Sigmoid colon (tissue), 7 donors: ENCODE results near the gene KLRC4. TPM values are rescaled to one million over a fixed set of nuclear protein-coding genes. Genes with fewer than 3 reads are reported as not detected.

Experiments
- DNase-seq: peaks from one replicate; pipeline ENCODE4 v3.0.0-alpha.2; 2019
- H3K27ac ChIP-seq, 4 donors: fragments of 200-600 bp; sonication (generic); one replicate each; pipeline ENCODE4 v1.5.1; 2016 to 2019; ENCODE audit warnings: mild to moderate bottlenecking in 1 of 4
- H3K27me3 ChIP-seq, 3 donors: fragments of 200-600 bp; sonication (generic); one replicate each; pipeline ENCODE4 v1.5.1; 2019; ENCODE audit warnings: mild to moderate bottlenecking in 1 of 3
- H3K36me3 ChIP-seq, 4 donors: fragments of 200-600 bp; sonication (generic); one replicate each; pipeline ENCODE4 v1.5.1; 2016 to 2019
- H3K4me1 ChIP-seq, 4 donors: fragments of 200-600 bp; sonication (generic); one replicate each; pipeline ENCODE4 v1.5.1; 2017 to 2019
- H3K4me3 ChIP-seq, 4 donors: fragments of 200-600 bp; sonication (generic); one replicate each; pipeline ENCODE4 v1.5.1; 2017 to 2019; ENCODE audit warnings: mild to moderate bottlenecking in 2 of 4, moderate library complexity in 1 of 4
- H3K9me3 ChIP-seq, 4 donors: fragments of 200-600 bp in 3 of 4; sonication (generic) in 3 of 4; one replicate each; pipeline versions ENCODE4 v1.5.1 to v1.6.1; 2013 to 2019
- EP300 ChIP-seq, 4 donors: sonication (generic); formaldehyde crosslinking; IDR thresholded peaks; one replicate each; pipeline ENCODE4 v1.6.1; 2017; ENCODE audit warnings: antibody characterized with exemption in 4 of 4
- POLR2A ChIP-seq, 2 donors: fragments of 450-650 bp; IDR thresholded peaks; one replicate each; pipeline ENCODE4 v1.6.1; 2016; ENCODE audit warnings: antibody characterized with exemption in 2 of 2, mild to moderate bottlenecking in 2 of 2, moderate library complexity in 2 of 2
- POLR2AphosphoS5 ChIP-seq, 4 donors: sonication (generic); formaldehyde crosslinking; IDR thresholded peaks; one replicate each; pipeline ENCODE4 v1.6.1; 2017; ENCODE audit warnings: antibody characterized with exemption in 4 of 4
- WGBS, 2 donors: extraction: QIAGEN DNeasy Blood & Tissue Kit; methylation state at CpG; one replicate each; pipeline ENCODE4 v1.1.7; 2013; 5-methylcytosine and 5-hydroxymethylcytosine counted together
- intact Hi-C: fragments of 100-400 bp; cut with DNase I; formaldehyde crosslinking; loops from one replicate; pipeline ENCODE4 v1.15.1; 2023
- polyA plus RNA-seq, 3 donors: library from polyadenylated mRNA; stranded (reverse); fragments of 200-250 nt; gene quantifications; one replicate each; pipeline ENCODE4 v1.2.3, GENCODE V29; 2013
- total RNA-seq, 4 donors: library from RNA; depleted of rRNA; stranded (reverse); fragments of >200 nt; gene quantifications; one replicate each; pipeline ENCODE4 v1.1.0, GENCODE V29; 2016
- TF ChIP-seq, protein P1 (sequence below), 4 experiments: fragments of 450-650 bp in 3 of 4; fragments of 200-600 bp in 1 of 4; IDR thresholded peaks; one replicate each; pipeline ENCODE4 v1.5.1; 2016 to 2019; ENCODE audit warnings: antibody characterized with exemption in 4 of 4, mild to moderate bottlenecking in 3 of 4, moderate library complexity in 2 of 4
- donor health status: healthy with polysubstance abuse.
- donor health status: Bipolar disorder and iron deficiency.
- donor health status: healthy.

Gene KLRC4
- total and polyA plus RNA-seq, 7 donors = 0.23 to 0.54 TPM; not detected in 5

DNA sequence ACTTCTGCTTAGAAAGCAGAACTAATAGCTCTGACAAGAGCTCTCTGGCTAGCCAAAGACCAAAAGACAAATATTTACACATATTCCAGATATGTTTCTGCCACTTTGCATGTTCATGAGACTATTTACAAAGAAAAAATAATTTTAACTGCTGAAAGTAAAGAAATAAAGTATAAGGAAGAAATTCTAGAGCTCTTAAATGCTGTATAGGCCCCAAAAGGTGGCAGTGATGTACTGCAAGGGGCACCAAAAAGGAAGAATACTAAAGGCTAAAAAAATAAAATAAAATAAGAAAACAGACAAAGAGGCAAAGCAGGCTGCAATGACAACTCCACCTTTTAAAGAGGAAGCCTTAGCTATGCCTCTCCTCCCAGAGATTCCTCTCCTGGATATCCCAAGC, 42.7 kb downstream of the KLRC4 start:
- Histone ChIP-seq H3K4me1 (peaks cover 0 to 35% (median 31%) of the 10 kb centered on the region in 4 donors), H3K9me3 (no peaks in the 10 kb centered on the region), H3K36me3 (no peaks in the 10 kb centered on the region), H3K27me3 (no peaks in the 10 kb centered on the region), H3K27ac (peak overlapping the region; percentile 89 to 94 (median 90)), H3K4me3 (no peak overlapping the region)
- intact Hi-C loops = loop anchor here (10.0 kb wide), 2 partner anchors 358 to 808 kb away; partner anchors contain the start of genes SMIM10L1 and YBX3
- no peak for DNase-seq
- TF ChIP-seq, protein P1, sequence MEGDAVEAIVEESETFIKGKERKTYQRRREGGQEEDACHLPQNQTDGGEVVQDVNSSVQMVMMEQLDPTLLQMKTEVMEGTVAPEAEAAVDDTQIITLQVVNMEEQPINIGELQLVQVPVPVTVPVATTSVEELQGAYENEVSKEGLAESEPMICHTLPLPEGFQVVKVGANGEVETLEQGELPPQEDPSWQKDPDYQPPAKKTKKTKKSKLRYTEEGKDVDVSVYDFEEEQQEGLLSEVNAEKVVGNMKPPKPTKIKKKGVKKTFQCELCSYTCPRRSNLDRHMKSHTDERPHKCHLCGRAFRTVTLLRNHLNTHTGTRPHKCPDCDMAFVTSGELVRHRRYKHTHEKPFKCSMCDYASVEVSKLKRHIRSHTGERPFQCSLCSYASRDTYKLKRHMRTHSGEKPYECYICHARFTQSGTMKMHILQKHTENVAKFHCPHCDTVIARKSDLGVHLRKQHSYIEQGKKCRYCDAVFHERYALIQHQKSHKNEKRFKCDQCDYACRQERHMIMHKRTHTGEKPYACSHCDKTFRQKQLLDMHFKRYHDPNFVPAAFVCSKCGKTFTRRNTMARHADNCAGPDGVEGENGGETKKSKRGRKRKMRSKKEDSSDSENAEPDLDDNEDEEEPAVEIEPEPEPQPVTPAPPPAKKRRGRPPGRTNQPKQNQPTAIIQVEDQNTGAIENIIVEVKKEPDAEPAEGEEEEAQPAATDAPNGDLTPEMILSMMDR (IDR thresholded peaks at IDR 0.05) = no peak
- TF ChIP-seq POLR2A (IDR thresholded peaks at IDR 0.05) (no peak), EP300 (IDR thresholded peaks at IDR 0.05) (no peak), POLR2AphosphoS5 (IDR thresholded peaks at IDR 0.05) (no peak)

DNA sequence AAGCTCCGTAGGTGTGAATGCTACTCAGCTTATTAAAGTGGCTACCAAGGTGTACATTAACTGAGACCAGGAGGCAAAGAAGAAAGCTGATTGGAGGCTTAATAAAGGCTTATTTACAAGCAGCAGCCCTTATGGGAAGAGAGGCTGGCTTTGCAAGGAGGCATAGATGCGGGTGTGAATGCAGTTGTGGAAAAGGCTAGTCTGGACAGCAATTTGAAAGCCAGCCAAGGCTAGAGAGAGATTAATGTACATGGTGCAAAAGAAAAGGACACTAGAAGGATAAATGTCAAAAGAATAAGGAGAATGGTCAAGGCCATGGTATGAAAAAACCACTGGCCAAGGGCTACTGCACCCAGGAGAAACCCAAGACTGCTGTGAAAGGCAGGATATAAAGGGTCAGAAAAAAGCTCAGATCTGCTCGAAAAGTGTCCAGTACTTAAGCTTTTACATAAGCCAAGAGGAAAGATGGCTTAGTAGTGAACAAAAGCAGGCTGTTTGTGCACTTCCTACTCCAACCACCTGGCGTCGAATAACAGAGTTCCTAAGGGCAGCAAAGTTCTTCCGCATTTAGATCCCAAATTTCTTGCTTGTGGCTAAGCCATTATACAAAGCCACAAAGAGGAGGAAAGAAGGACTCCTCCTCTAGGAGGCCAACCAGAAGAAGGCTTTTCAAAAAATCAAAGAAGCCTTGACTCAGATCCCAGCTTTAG, 43.7 kb downstream of the KLRC4 start:
- intact Hi-C loops = loop anchor here (2.0 to 10.0 kb wide), 3 partner anchors 151 to 809 kb away; partner anchors contain the start of genes SMIM10L1 and YBX3
- no peaks in the 10 kb centered on the region for H3K36me3 ChIP-seq

DNA sequence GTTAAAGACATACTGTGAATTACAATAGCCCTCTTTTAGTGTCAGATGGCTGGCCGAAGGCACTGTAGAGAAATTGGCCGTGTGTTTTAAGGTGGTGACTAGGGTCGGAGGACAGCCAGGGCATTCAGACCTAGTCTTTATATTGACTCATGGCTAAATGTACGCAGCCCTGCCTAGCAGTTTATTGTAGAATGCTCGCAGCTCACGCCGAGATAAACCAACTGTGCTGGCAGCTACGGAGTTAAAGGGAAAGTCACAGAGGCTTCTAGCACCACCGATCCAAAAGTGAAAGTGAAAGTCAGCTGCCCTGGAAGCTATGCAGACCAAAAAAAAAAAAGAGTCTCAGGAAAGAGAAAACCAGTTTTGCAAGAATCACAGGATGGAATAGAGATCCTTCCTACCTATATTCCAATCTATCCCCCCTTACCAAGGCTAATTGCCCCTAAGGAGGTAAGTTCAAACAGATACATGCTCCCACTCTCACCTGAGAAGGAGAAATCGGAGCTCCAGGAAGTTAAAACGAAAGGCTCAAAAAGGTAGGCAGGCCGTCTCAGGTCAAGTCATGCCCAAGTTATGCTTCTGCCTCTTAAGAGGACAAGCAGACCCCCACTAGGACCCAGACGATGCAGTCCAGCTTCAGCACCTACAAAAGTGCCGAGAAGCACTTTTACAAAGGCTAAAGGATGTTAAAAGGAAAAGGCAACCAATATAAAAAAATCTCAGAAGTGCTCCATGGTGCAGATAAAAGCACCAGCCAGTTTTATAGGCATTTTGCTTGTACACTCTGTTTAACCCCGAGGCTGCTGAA, 44.5 kb downstream of the KLRC4 start:
- peak; percentile 79 for DNase-seq
- Histone ChIP-seq H3K27ac (peak overlapping the region; percentile 89 to 94 (median 90)), H3K36me3 (no peaks in the 10 kb centered on the region), H3K4me3 (peak overlapping the region; percentile 45 to 65 (median 59)), H3K27me3 (no peaks in the 10 kb centered on the region), H3K4me1 (peaks cover 0 to 35% (median 31%) of the 10 kb centered on the region in 4 donors), H3K9me3 (no peaks in the 10 kb centered on the region)
- WGBS, 2 donors = 1% methylated on average over 15 of the region's 15 CpGs
- TF ChIP-seq, protein P1 (IDR thresholded peaks at IDR 0.05) = no peak
- TF ChIP-seq POLR2A (IDR thresholded peaks at IDR 0.05) (no peak), POLR2AphosphoS5 (IDR thresholded peaks at IDR 0.05) (peak in 3 of 4 donors; percentile 45 to 52 (median 49)), EP300 (IDR thresholded peaks at IDR 0.05) (no peak)
- intact Hi-C loops = loop anchor here (2.0 to 10.0 kb wide), 4 partner anchors 150 to 810 kb away; partner anchors contain the start of genes MAGOHB, SMIM10L1 and YBX3

More for the DNA sequence above, 43.7 kb downstream of the KLRC4 start:
- WGBS, 2 donors = 10 to 34% methylated on average over 6 of the region's 6 CpGs
- Histone ChIP-seq H3K9me3 (no peaks in the 10 kb centered on the region), H3K4me1 (peaks cover 0 to 35% (median 31%) of the 10 kb centered on the region in 4 donors), H3K27ac (peak overlapping the region; percentile 89 to 94 (median 90)), H3K27me3 (no peaks in the 10 kb centered on the region), H3K4me3 (peak overlapping the region; percentile 45 to 65 (median 59))
- DNase-seq = no peak
- TF ChIP-seq, protein P1 (IDR thresholded peaks at IDR 0.05) = peak in 1 of 4 experiments; percentile 24
- TF ChIP-seq EP300 (IDR thresholded peaks at IDR 0.05) = no peak

DNA sequence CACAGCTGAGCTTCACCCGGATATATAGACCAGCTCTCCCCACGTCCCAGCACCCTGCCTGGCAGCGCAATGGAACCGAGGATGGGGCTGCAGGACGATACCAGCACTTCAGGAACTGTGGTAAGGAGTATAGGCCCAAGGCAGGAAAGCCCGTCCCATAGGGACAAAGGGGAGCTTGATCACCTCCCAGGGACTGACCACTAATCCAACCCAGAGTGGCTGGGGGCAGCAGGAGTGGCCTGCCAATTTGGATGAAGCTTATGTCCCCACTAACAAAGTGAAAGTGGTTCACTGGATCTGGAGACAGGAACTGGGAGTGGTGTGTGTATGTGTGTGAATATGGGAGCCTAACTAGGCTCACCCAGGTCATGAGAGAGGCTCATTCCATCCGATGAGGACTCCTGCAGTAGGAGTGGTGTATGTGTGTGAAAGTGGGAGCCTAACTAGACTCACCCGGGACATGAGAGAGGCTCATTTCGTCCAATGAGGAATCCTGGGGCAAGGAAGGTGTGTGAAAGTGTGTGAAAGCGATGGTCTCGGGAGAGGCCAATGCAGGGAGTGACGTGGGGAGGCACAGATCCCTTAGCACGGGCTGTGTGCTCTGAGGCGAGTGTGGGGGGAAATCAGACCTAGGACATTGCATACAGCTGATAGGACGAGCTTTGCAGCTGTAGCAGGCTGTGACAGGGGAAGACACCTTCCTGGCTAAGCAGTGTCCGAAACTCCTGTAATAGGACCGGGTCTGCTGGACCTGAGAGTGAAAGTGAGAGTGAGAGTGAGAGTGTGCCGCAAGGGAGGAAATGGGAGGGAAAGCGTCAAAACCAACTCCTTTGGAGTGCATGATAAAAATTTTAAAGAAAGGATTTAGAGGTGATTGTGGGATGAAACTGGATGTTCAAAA, 45.4 kb downstream of the KLRC4 start:
- TF ChIP-seq POLR2AphosphoS5 (IDR thresholded peaks at IDR 0.05) (peak; percentile 24 to 44 (median 32)), POLR2A (IDR thresholded peaks at IDR 0.05) (peak in 1 of 2 donors; percentile 31)
- TF ChIP-seq, protein P1 (IDR thresholded peaks at IDR 0.05) = no peak
- WGBS, 2 donors = 5 to 15% methylated on average over 19 of the region's 19 CpGs

More for the DNA sequence above, 45.4 kb downstream of the KLRC4 start:
- H3K27me3 ChIP-seq = no peaks in the 10 kb centered on the region
- peaks cover 0 to 35% (median 31%) of the 10 kb centered on the region in 4 donors for H3K4me1 ChIP-seq
- peak overlapping the region; percentile 89 to 94 (median 90) for H3K27ac ChIP-seq
- H3K9me3 ChIP-seq = no peaks in the 10 kb centered on the region
- DNase-seq = peak; percentile 72
- intact Hi-C loops = loop anchor here (2.0 to 10.0 kb wide), 4 partner anchors 149 to 811 kb away; partner anchors contain the start of genes MAGOHB, SMIM10L1 and YBX3
- no peaks in the 10 kb centered on the region for H3K36me3 ChIP-seq
- peak overlapping the region; percentile 45 to 65 (median 59) for H3K4me3 ChIP-seq
